D721Med (cell line): Measurements from ENCODE around the gene B4GALT7.

Source experiments
- DNase-seq: peaks from one replicate; pipeline ENCODE4 v3.0.0; 2011; ENCODE audit warnings: low spot score; ENCODE audit not compliant: insufficient read length
- FAIRE-seq: peaks from 2 replicates; lab custom pipeline; 2011; peaks lifted over from hg19 to GRCh38; lab: Jason Lieb, UNC
- TF ChIP-seq, protein P1 (sequence below): IDR thresholded peaks from 2 replicates; pipeline ENCODE4 v1.5.1; 2012; ENCODE audit warnings: mild to moderate bottlenecking, control low read depth; ENCODE audit not compliant: insufficient read depth; ENCODE audit errors: missing control alignments

The B4GALT7 gene

GRCh38 chr5:177593511-177593910, 6.4 kb upstream of the B4GALT7 start:
- FAIRE-seq (no peak), DNase-seq (no peak)
- TF ChIP-seq, protein P1, sequence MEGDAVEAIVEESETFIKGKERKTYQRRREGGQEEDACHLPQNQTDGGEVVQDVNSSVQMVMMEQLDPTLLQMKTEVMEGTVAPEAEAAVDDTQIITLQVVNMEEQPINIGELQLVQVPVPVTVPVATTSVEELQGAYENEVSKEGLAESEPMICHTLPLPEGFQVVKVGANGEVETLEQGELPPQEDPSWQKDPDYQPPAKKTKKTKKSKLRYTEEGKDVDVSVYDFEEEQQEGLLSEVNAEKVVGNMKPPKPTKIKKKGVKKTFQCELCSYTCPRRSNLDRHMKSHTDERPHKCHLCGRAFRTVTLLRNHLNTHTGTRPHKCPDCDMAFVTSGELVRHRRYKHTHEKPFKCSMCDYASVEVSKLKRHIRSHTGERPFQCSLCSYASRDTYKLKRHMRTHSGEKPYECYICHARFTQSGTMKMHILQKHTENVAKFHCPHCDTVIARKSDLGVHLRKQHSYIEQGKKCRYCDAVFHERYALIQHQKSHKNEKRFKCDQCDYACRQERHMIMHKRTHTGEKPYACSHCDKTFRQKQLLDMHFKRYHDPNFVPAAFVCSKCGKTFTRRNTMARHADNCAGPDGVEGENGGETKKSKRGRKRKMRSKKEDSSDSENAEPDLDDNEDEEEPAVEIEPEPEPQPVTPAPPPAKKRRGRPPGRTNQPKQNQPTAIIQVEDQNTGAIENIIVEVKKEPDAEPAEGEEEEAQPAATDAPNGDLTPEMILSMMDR, result no peak

- no peak for DNase-seq
- no peak for FAIRE-seq
- TF ChIP-seq, protein P1, result no peak
Measured at GRCh38 chr5:177594071-177594470, 5.9 kb upstream of the B4GALT7 start.

GRCh38 chr5:177595026-177595585, 4.8 kb upstream of the B4GALT7 start:
- TF ChIP-seq, protein P1, result no peak
- no peak for FAIRE-seq

GRCh38 chr5:177595991-177596774, 3.7 kb upstream of the B4GALT7 start:
- FAIRE-seq (no peak), DNase-seq (no peak)
- TF ChIP-seq, protein P1, result no peak

More at GRCh38 chr5:177595026-177595585, 4.8 kb upstream of the B4GALT7 start:
- no peak for DNase-seq

DNA sequence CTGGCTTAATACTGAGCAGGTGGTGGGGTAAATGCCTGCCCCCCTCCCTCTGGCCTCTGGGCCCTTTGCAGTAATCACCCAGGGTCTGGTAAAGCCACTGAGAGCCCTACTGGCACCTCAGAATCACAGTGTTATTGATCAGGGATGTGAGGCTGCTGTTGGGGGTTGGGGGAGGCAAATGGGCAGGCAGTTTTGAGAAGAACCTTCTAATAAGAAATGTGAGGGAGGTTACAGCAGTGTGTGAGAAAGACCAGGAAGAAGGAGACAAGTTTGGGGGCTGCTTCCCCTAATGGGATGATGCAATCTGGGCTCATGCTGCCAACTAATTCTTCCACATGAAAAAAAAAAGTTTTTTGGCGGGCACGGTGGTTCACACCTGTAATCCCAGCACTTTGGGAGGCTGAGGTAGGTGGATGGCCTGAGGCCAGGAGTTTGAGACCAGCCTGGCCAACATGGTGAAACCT, 3.1 kb upstream of the B4GALT7 start:
- TF ChIP-seq, protein P1, result no peak
- DNase-seq (no peak), FAIRE-seq (no peak)

GRCh38 chr5:177598477-177598876, 1.5 kb upstream of the B4GALT7 start:
- DNase-seq (no peak), FAIRE-seq (no peak)
- TF ChIP-seq, protein P1, result no peak
